ENCODE results near the gene MRPL38.

- TF ChIP-seq MAX (IDR thresholded peaks at IDR 0.05), result no peak
- TF ChIP-seq USF1 (IDR thresholded peaks at IDR 0.05), result no peak
- no peak for TF ChIP-seq YY1 (IDR thresholded peaks at IDR 0.05; ENCODE audit: low read depth)
- no peak; the same call in 1 of the 2 replicates for TF ChIP-seq TAF1 (IDR thresholded peaks at IDR 0.05; ENCODE audit: low read depth)
- TF ChIP-seq RAD21 (IDR thresholded peaks at IDR 0.05; ENCODE audit: low read depth), result no peak
- TF ChIP-seq TEAD4 (IDR thresholded peaks at IDR 0.05), result no peak
- TF ChIP-seq EP300 (IDR thresholded peaks at IDR 0.05; ENCODE audit: borderline replicate concordance), result no peak
- no peak for TF ChIP-seq CEBPB (IDR thresholded peaks at IDR 0.05)
- no peak for TF ChIP-seq NFIC (IDR thresholded peaks at IDR 0.05)
- TF ChIP-seq REST (IDR thresholded peaks at IDR 0.05; ENCODE audit: low read depth), result no peak; the same call in 1 of the 2 replicates
- no peak for TF ChIP-seq TCF12 (IDR thresholded peaks at IDR 0.05; ENCODE audit: low read depth)
- TF ChIP-seq EGR1 (IDR thresholded peaks at IDR 0.05), result no peak
Measured at GRCh38 chr17:75875182-75875939, 29.3 kb downstream of the MRPL38 start.
